Stomach (tissue), 4 donors: Measurements from ENCODE around the gene KMT5C.

ENCODE experiments used
- EP300 ChIP-seq: sonication (generic); formaldehyde crosslinking; IDR thresholded peaks from one replicate; pipeline ENCODE4 v1.6.1; 2017; ENCODE audit warnings: antibody characterized with exemption
- POLR2AphosphoS5 ChIP-seq, 3 donors: sonication (generic); formaldehyde crosslinking; IDR thresholded peaks; one replicate each; pipeline ENCODE4 v1.6.1; 2016; ENCODE audit warnings: antibody characterized with exemption in 3 of 3
- TF ChIP-seq, protein P1 (sequence below), 7 experiments: fragments of 450-650 bp in 4 of 7; fragments of 200-600 bp in 3 of 7; sonication (generic) in 3 of 7; IDR thresholded peaks; one replicate each; pipeline ENCODE4 v1.5.1; 2016 to 2019; ENCODE audit warnings: antibody characterized with exemption in 7 of 7, control low read depth in 2 of 7, mild to moderate bottlenecking in 1 of 7

DNA sequence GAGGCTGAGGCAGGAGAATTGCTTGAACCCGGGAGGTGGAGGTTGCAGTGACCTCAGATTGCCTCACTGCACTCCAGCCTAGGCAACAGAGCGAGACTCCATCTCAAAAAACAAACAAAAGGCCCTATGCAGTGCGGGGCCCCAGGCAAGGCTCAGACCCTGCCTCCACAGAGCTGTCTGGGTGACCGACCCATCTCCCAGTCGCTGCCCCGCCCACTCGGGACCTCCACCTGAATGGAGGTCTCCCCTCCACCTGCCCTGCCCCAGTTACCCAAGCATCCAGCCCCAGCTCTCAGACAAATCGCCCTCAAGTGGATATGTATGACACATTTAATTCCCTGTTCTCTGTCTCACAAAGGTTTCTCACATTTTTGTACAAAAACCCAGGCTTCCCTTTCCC lies 25.6 kb downstream of the KMT5C start:
- TF ChIP-seq, protein P1, sequence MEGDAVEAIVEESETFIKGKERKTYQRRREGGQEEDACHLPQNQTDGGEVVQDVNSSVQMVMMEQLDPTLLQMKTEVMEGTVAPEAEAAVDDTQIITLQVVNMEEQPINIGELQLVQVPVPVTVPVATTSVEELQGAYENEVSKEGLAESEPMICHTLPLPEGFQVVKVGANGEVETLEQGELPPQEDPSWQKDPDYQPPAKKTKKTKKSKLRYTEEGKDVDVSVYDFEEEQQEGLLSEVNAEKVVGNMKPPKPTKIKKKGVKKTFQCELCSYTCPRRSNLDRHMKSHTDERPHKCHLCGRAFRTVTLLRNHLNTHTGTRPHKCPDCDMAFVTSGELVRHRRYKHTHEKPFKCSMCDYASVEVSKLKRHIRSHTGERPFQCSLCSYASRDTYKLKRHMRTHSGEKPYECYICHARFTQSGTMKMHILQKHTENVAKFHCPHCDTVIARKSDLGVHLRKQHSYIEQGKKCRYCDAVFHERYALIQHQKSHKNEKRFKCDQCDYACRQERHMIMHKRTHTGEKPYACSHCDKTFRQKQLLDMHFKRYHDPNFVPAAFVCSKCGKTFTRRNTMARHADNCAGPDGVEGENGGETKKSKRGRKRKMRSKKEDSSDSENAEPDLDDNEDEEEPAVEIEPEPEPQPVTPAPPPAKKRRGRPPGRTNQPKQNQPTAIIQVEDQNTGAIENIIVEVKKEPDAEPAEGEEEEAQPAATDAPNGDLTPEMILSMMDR (IDR thresholded peaks at IDR 0.05) = no peak
- TF ChIP-seq EP300 (no peak), POLR2AphosphoS5 (IDR thresholded peaks at IDR 0.05) (no peak)
